GM12875 (cell line): ENCODE results near the gene ADIPOR1.
"Not testable (repeated sequence)": the region's sequence is repeated elsewhere in the genome, so short reads cannot be mapped to it uniquely, and the experiment has no call there.

Experiments
- H3K4me3 ChIP-seq: one replicate; pipeline ENCODE4 v1.5.1; 2011; ENCODE audit warnings: low read depth, low read length, control low read depth
- CTCF ChIP-seq: IDR thresholded peaks from 2 replicates; pipeline ENCODE4 v1.5.1; 2011; ENCODE audit warnings: low read depth, mild to moderate bottlenecking, control low read depth, inconsistent platforms, low read length, moderate library complexity, borderline replicate concordance; ENCODE audit not compliant: insufficient read depth

ADIPOR1 gene

GRCh38 chr1:202957733-202958543 is at the start of gene ADIPOR1:
TSS of gene ADIPOR1 (minus strand) at chr1:202958312. CDS start at chr1:202951070, 7,242 bp downstream.
- TF ChIP-seq CTCF, result no peak

DNA sequence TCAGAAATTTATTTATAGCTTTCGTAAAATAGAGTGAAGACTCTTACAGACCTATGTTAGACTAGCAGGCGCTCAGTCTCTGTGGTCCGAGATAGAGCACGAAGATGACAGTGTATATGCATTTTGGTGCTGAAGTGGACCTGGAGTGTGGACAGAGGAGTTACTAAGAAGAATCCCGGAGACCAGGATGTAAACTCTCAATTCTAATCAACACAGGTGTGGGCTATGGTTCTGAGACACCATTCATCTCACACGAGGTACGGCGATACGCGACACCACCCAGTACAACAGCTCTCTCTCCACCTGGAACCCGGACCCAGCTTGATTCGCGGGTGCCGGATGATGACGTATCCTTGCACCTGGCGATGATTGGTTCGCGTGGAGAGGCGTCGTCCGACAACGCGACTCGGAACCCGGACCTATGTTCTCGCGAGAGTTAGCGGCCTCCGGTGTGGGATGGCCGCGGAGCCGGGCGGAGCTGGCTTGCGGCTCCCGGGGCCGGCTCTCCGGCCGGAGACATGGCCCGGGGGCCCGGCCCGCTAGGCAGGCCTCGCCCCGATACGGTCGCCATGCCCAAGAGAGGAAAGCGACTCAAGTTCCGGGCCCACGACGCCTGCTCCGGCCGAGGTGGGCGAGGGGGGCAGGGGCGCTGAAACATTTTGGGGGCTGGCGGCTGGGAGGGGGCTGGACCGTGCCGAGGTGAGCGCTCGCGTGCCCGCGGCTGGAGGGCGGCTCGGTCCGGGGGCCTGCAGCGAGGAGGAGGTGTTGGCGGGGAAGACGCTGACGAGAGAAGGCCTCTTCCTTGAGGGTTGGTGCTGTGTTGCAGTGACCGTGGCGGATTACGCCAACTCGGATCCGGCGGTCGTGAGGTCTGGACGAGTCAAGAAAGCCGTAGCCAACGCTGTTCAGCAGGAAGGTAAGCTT is 49.1 kb upstream of the ADIPOR1 start, which contains the start of gene TMEM183A:
Gene TMEM183A (plus strand): TSS at position 427 of the 924 bp plus-strand sequence. CDS start 92 bp downstream, at position 519.
- TF ChIP-seq CTCF, result no peak

More at GRCh38 chr1:202957733-202958543, at the start of gene ADIPOR1:
- peak within 1 kb of the TSS; percentile 96 for H3K4me3 ChIP-seq

DNA sequence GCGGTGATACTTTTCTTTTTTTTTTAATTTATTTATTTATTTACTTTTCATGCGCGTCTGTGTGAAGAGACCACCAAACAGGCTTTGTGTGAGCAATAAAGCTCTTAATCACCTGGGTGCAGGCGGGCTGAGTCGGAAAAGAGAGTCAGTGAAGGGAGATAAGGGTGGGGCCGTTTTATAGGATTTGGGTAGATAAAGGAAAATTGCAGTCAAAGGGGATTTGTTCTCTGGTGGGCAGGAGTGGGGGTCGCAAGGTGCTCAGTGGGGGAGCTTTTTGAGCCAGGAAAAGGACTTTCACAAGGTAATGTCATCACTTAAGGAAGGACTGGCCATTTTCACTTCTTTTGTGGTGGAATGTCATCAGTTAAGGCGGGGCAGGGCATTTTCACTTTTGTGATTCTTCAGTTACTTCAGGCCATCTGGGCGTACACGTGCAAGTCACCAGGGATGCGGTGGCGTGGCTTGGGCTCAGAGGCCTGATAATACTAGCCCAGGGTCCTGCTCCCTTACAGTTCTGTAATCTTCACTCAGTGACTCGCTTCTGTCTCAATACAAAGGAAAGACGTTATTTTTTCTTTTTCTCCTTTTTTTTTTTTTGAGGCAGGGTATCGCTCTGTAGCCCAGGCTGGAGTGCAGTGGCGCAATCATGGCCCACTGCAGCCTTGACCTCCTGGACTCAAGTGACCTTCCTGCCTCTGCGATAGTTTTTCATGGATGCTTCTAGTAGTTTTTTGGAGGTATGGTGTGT is 47.5 kb upstream of the ADIPOR1 start:
- H3K4me3 ChIP-seq, result not testable (repeated sequence)

More for the DNA sequence above, 49.1 kb upstream of the ADIPOR1 start, which contains the start of gene TMEM183A:
- H3K4me3 ChIP-seq, result peak within 1 kb of the TSS; percentile 92

GRCh38 chr1:203002951-203003350 is 44.8 kb upstream of the ADIPOR1 start:
- no peak overlapping the region for H3K4me3 ChIP-seq
- no peak for TF ChIP-seq CTCF

DNA sequence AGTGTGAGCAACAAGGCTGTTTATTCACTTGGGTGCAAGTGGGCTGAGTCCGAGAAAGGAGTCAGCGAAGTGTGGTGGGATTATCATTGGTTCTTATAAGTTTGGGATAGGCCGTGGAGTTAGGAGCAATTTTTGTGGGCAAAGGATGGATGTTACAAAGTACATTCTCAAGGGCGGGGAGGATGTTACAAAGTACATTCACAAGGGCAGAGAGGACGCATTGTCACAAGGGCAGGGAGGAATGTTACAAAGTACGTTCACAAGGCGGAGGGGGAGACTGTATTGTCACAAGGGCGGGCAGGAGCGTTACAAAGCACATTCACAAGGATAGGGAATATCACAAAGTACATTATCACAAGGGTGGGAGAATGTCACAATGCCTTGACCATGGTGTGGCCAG is 43.9 kb upstream of the ADIPOR1 start:
- H3K4me3 ChIP-seq, result no peak overlapping the region
- TF ChIP-seq CTCF, result no peak

DNA sequence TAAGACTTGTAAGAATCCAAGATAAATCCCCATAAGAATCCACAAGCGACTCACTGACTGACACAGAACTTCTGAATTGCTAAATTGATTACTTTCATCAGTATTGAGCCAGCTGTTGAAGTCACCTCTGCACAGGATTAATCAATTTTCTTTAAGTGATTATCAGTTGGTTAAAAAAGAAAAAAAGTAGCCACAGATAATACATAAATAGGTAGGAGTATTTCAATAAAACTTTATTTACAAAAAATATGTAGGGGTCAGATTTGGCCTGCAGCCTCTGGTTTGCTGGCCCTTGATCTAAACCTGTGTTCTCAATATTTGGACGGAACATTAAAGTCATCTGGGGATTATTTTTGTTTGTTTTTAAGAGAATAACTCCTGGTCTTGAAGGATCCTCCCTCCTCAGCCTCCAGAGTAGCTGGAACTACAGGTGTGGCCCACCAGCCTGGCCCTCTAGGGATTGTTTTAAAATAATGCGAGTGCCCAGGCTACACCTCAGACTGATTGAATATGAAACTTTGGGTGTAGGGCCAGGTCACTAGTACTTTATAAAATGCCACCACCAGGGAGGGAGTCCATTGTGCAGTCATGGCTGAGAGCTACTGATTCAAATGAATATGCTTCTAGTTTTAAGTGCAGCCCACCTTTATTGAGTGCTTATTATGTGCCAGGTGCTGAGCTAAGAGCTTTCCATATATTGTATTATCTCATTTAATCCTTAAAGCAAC is 42.3 kb upstream of the ADIPOR1 start:
- no peak overlapping the region for H3K4me3 ChIP-seq
- TF ChIP-seq CTCF, result no peak
